Measurements from ENCODE around the gene PAQR9. TPM values are rescaled to one million over a fixed set of nuclear protein-coding genes. Genes with fewer than 3 reads are reported as not detected.

Gene PAQR9
- total RNA-seq, 1 experiment from 2014 or later = not detected

DNA sequence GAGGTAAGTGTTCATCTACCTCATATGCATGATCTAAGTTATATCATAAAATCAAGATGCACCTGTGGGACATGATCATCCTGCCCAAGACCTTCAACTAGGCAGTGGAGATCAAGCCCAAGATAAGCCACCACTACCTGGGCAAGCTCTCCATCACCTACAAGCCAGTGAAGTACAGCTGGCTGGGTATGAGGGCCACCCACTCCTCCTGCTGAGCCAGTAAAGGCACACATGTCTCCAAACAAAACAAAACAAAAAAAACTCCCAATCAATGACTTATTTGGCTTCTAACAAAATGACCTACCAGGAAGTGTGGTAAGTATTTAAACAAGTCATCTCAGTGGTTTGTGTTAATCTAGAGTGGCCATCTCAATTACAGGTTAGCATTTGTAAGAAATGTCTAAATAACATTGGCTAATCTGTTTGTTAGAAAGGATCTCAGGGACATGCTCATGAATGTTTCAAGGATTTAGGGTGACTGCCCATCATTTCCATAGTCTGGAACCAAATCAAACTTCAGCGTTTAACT lies 3.1 kb downstream of the PAQR9 start:
- Histone ChIP-seq H3K79me2 (ENCODE audit: low read depth) (no peaks in the 10 kb centered on the region), H3K9me3 (ENCODE audit: insufficient read depth, low read depth) (no peaks in the 10 kb centered on the region), H3K4me3 (no peak overlapping the region), H3F3A (ENCODE audit: insufficient read depth, low read depth) (no peaks in the 10 kb centered on the region; the same call in 1 of the 2 replicates), H3K36me3 (ENCODE audit: low read depth) (no peaks in the 10 kb centered on the region), H3K4me1 (replicated peaks; ENCODE audit: insufficient read depth) (peaks cover 29% of the 10 kb centered on the region), H3K9me2 (ENCODE audit: insufficient read depth) (no peaks in the 10 kb centered on the region), H4K20me1 (ENCODE audit: insufficient read depth) (no peaks in the 10 kb centered on the region), H3K4me2 (peak overlapping the region; percentile 1; the same call in 1 of the 2 replicates), H3K27me3 (ENCODE audit: insufficient read depth, low read depth) (no peaks in the 10 kb centered on the region), H2AFZ (no peak overlapping the region), H3K27ac (no peak overlapping the region)
- intact Hi-C loops (cut with micrococcal nuclease; ENCODE audit: unreplicated experiment) = no loop called here
- TF ChIP-seq, protein P1, sequence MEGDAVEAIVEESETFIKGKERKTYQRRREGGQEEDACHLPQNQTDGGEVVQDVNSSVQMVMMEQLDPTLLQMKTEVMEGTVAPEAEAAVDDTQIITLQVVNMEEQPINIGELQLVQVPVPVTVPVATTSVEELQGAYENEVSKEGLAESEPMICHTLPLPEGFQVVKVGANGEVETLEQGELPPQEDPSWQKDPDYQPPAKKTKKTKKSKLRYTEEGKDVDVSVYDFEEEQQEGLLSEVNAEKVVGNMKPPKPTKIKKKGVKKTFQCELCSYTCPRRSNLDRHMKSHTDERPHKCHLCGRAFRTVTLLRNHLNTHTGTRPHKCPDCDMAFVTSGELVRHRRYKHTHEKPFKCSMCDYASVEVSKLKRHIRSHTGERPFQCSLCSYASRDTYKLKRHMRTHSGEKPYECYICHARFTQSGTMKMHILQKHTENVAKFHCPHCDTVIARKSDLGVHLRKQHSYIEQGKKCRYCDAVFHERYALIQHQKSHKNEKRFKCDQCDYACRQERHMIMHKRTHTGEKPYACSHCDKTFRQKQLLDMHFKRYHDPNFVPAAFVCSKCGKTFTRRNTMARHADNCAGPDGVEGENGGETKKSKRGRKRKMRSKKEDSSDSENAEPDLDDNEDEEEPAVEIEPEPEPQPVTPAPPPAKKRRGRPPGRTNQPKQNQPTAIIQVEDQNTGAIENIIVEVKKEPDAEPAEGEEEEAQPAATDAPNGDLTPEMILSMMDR (conservative IDR thresholded peaks at IDR 0.05) = no peak
- no peak for TF ChIP-seq EZH2 (IDR thresholded peaks at IDR 0.05; ENCODE audit: low read depth)
- BruUV-seq (replicated peaks) = no TSS peak
- CTCF ChIA-PET = no interaction called here
- POLR2A ChIA-PET (ENCODE audit: unreplicated experiment) = no interaction called here
- DNase-seq = peak in 1 of 2 experiments; percentile 70

DNA sequence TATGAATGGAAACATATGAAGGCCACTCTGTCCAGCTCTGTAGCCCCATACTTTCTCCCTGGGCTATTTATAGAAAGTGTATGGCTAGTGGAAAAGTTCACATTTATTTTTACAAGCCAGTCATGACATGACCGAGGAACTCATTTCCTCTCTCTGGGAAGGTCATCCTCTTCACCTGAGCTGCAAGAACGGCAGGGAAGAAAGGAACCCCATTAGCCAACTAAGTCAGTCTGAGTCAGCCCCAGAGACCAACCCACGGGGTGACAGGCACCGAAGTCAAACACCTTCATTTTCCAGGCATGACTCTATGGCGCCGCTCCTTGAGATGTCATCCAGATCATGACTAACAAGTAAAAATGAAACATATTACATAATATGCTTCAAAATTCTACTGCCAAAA lies 4.8 kb downstream of the PAQR9 start:
- H3K27ac ChIP-seq = no peak overlapping the region
- POLR2A ChIA-PET (ENCODE audit: unreplicated experiment) = interaction anchor here (0.6 kb wide), 1 partner anchor 370 kb away, joined by 6 read pairs; no protein-coding TSS in a partner anchor
- no TSS peak for BruUV-seq (replicated peaks)

DNA sequence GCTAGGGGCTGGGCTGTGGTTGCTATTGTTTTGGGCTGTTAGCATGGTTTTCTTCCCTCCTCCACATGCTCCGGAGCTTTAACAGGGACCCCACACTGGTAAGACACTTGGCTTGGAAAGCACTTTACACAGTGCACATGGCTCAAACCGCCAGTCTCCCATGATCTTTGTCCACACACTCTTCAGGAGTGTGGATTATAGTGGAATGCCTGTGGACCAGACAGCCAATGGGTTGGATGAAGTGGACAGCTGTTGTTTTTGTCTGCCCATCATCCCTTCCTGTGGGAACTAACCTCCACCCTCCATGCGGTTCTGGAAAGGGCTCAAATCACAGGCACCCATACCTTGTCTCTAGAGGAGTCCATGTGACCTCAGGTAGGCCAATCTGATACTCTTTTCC lies 10.0 kb downstream of the PAQR9 start:
- no peak for TF ChIP-seq EZH2 (IDR thresholded peaks at IDR 0.05; ENCODE audit: low read depth)
- TF ChIP-seq, protein P1 (conservative IDR thresholded peaks at IDR 0.05) = no peak
- H3K4me1 ChIP-seq (replicated peaks; ENCODE audit: insufficient read depth) = peaks cover 7% of the 10 kb centered on the region; the same call in 1 of the 2 replicates
- BruUV-seq (replicated peaks) = no TSS peak
- H3K9me2 ChIP-seq (ENCODE audit: insufficient read depth) = no peaks in the 10 kb centered on the region
- H3K4me2 ChIP-seq = no peak overlapping the region
- H3F3A ChIP-seq (ENCODE audit: insufficient read depth, low read depth) = no peaks in the 10 kb centered on the region
- intact Hi-C loops (cut with micrococcal nuclease; ENCODE audit: unreplicated experiment) = no loop called here
- H3K9me3 ChIP-seq (ENCODE audit: insufficient read depth, low read depth) = no peaks in the 10 kb centered on the region
- no peak overlapping the region for H3K27ac ChIP-seq
- no peaks in the 10 kb centered on the region for H3K79me2 ChIP-seq (ENCODE audit: low read depth)
- H2AFZ ChIP-seq = no peak overlapping the region
- H3K27me3 ChIP-seq (ENCODE audit: insufficient read depth, low read depth) = no peaks in the 10 kb centered on the region
- DNase-seq = no peak
- H3K4me3 ChIP-seq = no peak overlapping the region
- POLR2A ChIA-PET (ENCODE audit: unreplicated experiment) = interaction anchor here (0.6 kb wide), 1 partner anchor 326 kb away, joined by 3 read pairs; no protein-coding TSS in a partner anchor
- H4K20me1 ChIP-seq (ENCODE audit: insufficient read depth) = no peaks in the 10 kb centered on the region
- H3K36me3 ChIP-seq (ENCODE audit: low read depth) = no peaks in the 10 kb centered on the region
- CTCF ChIA-PET = no interaction called here

More for the DNA sequence above, 4.8 kb downstream of the PAQR9 start:
- Histone ChIP-seq H3K36me3 (ENCODE audit: low read depth) (no peaks in the 10 kb centered on the region), H3K9me3 (ENCODE audit: insufficient read depth, low read depth) (no peaks in the 10 kb centered on the region), H4K20me1 (ENCODE audit: insufficient read depth) (no peaks in the 10 kb centered on the region), H2AFZ (no peak overlapping the region), H3K9me2 (ENCODE audit: insufficient read depth) (no peaks in the 10 kb centered on the region), H3K4me3 (no peak overlapping the region), H3K79me2 (ENCODE audit: low read depth) (no peaks in the 10 kb centered on the region), H3K4me2 (peak overlapping the region; percentile 21), H3K4me1 (replicated peaks; ENCODE audit: insufficient read depth) (peaks cover 29% of the 10 kb centered on the region), H3F3A (ENCODE audit: insufficient read depth, low read depth) (no peaks in the 10 kb centered on the region), H3K27me3 (ENCODE audit: insufficient read depth, low read depth) (no peaks in the 10 kb centered on the region)
- CTCF ChIA-PET = no interaction called here
- DNase-seq = peak; percentile 76 to 88
- no peak for TF ChIP-seq EZH2 (IDR thresholded peaks at IDR 0.05; ENCODE audit: low read depth)
- TF ChIP-seq, protein P1 (conservative IDR thresholded peaks at IDR 0.05) = no peak
- intact Hi-C loops (cut with micrococcal nuclease; ENCODE audit: unreplicated experiment) = no loop called here
